ENCODE results near the gene EFCAB5. TPM values are rescaled to one million over a fixed set of nuclear protein-coding genes. Genes with fewer than 3 reads are reported as not detected.
A peak's percentile ranks its signal among the peaks of the same experiment; 100 is the strongest.
"Not testable (repeated sequence)": the region's sequence is repeated elsewhere in the genome, so short reads cannot be mapped to it uniquely, and the experiment has no call there.

The EFCAB5 gene
- polyA plus RNA-seq, 12 donors = 0.58 to 2.2 (median 1.4) TPM; not detected in 2

- no peak for DNase-seq
These were observed 64.4 kb downstream of the EFCAB5 start for GRCh38 chr17:30005709-30006320.

GRCh38 chr17:30011934-30012333 is 70.5 kb downstream of the EFCAB5 start:
- DNase-seq = not testable (repeated sequence)

GRCh38 chr17:30021708-30022317 is 80.4 kb downstream of the EFCAB5 start:
- DNase-seq = peak; percentile 20

- DNase-seq = not testable (repeated sequence)
These were observed 83.9 kb downstream of the EFCAB5 start for GRCh38 chr17:30025325-30025724.

GRCh38 chr17:30027676-30028075 is 86.2 kb downstream of the EFCAB5 start:
- no peak for DNase-seq

GRCh38 chr17:30031214-30031869 is 89.9 kb downstream of the EFCAB5 start:
- DNase-seq = no peak

- no peak for DNase-seq
These were observed 93.9 kb downstream of the EFCAB5 start for GRCh38 chr17:30035369-30035768.

GRCh38 chr17:30040719-30041518 is 99.5 kb downstream of the EFCAB5 start:
- DNase-seq = not testable (repeated sequence)

GRCh38 chr17:30041551-30041950 is 100.1 kb downstream of the EFCAB5 start:
- no peak for DNase-seq

GRCh38 chr17:30062372-30062771 is 120.9 kb downstream of the EFCAB5 start:
- DNase-seq = no peak

GRCh38 chr17:30064738-30065137 is 123.3 kb downstream of the EFCAB5 start:
- no peak for DNase-seq

GRCh38 chr17:30068465-30068864 is 127.0 kb downstream of the EFCAB5 start:
- DNase-seq = no peak

GRCh38 chr17:30074254-30074653 is 132.8 kb downstream of the EFCAB5 start:
- DNase-seq = no peak

GRCh38 chr17:30074730-30075129 is 133.3 kb downstream of the EFCAB5 start:
- no peak for DNase-seq

GRCh38 chr17:30082773-30083172 is 141.3 kb downstream of the EFCAB5 start:
- DNase-seq = no peak

GRCh38 chr17:30084788-30085187 is 143.4 kb downstream of the EFCAB5 start:
- DNase-seq = no peak

GRCh38 chr17:30086896-30087295 is 145.5 kb downstream of the EFCAB5 start:
- DNase-seq = no peak

GRCh38 chr17:30087431-30087830 is 146.0 kb downstream of the EFCAB5 start:
- not testable (repeated sequence) for DNase-seq

- no peak for DNase-seq
These were observed 149.8 kb downstream of the EFCAB5 start for GRCh38 chr17:30091121-30091670.

GRCh38 chr17:30091771-30092170 is 150.3 kb downstream of the EFCAB5 start:
- DNase-seq = peak; percentile 31

- DNase-seq = no peak
These were observed 151.5 kb downstream of the EFCAB5 start for GRCh38 chr17:30092886-30093285.

Data from muscle of arm (tissue), 12 donors.